HG03175 (cell line): ENCODE measurements around the gene NHSL1.

Experiments used
- ATAC-seq: cut with Tn5 transposase; IDR thresholded peaks from one replicate; pipeline ENCODE4 v1.9.1; 2021; ENCODE audit warnings: mild to moderate bottlenecking, moderate library complexity; ENCODE audit not compliant: unreplicated experiment

Gene NHSL1

DNA sequence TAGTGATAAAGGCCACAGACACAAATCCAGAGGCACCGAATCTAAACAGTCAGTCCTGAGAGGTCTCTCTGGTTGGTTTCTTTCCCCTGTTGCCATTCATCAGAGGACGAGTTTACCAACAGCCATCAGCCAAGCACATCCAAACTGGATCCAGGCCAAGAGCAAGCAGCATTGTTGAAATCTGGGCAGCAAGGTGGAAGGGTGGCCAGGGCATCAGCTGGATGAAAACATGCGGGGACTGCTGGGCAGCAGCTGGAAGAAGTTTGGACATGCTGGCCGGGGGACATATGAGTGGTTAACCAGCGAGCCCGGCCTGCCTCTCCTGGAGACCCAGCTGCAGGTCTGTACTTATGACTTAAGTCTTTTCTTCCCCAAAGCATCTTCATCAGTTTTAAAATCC, 121.5 kb downstream of the NHSL1 start, which contains the start of gene SMIM28:
TSS of gene SMIM28 (plus strand) at position 62 of the 400 bp plus-strand sequence. CDS start at position 230, 168 bp downstream.
- ATAC-seq: no peak

DNA sequence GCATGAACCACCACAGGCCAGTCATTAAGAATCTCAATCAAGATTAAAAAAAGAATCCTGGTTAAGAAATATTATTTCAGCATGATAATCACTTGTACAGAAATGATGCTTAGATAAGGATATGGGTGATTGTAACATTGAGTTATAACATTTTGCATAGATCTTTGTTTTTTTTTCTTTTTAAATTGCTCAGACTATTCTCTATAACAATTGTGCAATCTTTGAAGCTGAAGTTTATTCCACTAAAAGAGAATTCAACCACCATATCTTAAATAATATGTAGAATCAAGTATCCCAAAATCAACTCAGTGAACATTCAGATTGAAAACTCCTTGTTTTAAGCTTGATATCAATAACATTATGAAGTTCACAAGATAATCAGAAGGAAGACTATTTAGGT, 122.3 kb downstream of the NHSL1 start:
- no peak for ATAC-seq

DNA sequence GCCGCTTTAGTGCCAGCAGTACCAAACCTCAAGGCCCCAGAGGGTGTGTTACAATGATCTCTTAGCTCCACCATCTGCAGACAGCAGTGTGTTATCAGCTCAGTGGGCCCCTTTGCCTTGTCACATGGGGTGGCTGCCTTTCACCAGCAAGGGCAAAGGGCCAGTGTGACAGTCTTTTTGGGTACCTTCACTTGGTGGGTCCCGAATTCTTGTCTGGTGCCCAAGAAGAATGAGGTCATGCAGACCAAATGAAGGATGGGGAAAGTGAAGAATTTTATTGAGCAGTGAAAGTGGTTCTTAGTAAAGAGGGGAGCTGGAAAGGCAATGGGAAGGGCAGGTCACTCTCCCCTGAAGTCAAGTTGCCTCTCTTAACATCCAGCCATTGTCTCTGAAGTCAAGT, 124.5 kb downstream of the NHSL1 start:
- ATAC-seq: no peak

DNA sequence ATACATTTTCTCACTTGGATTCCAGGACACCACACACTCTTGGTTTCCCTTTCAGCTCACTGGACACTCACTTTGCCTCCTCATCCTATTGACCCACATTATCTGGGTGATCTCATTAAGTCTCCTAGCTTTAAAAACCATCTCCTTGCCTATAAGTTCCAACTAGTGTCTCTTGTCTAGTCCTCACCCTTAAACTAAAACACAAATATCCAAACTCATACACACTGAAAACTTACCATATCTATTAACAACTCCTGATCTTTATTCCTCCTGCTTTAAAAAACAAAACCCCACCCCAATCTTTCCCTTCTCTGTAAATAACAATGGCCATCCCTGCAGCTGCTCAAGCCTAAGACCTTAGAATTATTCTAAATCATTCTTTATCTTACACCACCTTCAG, 125.1 kb downstream of the NHSL1 start:
- no peak for ATAC-seq

DNA sequence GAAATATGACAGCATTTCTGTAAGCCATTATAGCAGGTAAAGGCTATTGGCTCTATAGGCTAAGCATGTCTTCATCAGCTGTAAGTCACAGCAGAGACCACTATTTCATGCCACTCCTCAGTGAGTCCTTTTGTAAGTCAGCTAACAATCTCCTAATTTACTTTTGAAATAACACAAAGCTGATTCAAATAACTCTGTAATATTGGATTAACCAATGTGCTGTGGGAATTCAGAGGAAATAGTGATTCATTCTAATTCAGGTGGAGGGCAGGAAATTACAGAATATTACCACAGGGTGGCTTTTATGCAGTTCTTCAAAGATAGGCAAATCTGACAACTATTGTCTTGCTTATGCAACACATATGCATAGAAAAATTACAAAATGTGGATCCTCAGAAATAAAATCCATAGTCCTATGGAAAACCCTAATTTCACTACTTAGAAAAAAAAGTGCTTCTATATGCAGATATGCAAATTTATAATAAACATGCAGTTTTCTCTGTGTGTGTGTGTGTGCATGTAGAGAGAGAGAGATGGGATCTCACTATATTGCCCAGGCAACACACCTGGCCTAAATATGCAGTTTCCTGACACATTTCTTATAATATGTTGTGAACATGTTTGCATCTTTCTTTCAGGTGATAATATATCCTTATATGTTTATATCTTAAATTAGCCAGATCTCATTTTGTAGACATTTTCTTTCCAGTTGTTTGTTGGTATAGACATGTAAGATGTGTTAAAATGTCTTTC, 126.4 kb downstream of the NHSL1 start:
- no peak for ATAC-seq
